ENCODE results near the gene RTN4RL2.
"Not testable (repeated sequence)": the region's sequence is repeated elsewhere in the genome, so short reads cannot be mapped to it uniquely, and the experiment has no call there.

The RTN4RL2 gene

GRCh38 chr11:57434640-57435546 lies 25.4 kb upstream of the RTN4RL2 start:
- DNase-seq, result peak; percentile 81

GRCh38 chr11:57436031-57436430 lies 24.3 kb upstream of the RTN4RL2 start:
- no peak for DNase-seq

GRCh38 chr11:57438345-57439285 lies 21.7 kb upstream of the RTN4RL2 start:
- DNase-seq, result no peak

- no peak for DNase-seq
Observed at GRCh38 chr11:57439786-57440185, 20.5 kb upstream of the RTN4RL2 start.

- DNase-seq, result no peak
Observed at GRCh38 chr11:57440744-57441414, 19.4 kb upstream of the RTN4RL2 start.

- DNase-seq, result no peak
Observed at GRCh38 chr11:57444362-57445121, 15.8 kb upstream of the RTN4RL2 start.

- not testable (repeated sequence) for DNase-seq
Observed at GRCh38 chr11:57445122-57445394, 15.3 kb upstream of the RTN4RL2 start.

- no peak for DNase-seq
Observed at GRCh38 chr11:57446055-57446454, 14.3 kb upstream of the RTN4RL2 start.

- DNase-seq, result no peak
Observed at GRCh38 chr11:57453543-57454177, 6.7 kb upstream of the RTN4RL2 start.

GRCh38 chr11:57456960-57457642 lies 3.2 kb upstream of the RTN4RL2 start:
- DNase-seq, result peak; percentile 68

GRCh38 chr11:57457643-57458023 lies 2.7 kb upstream of the RTN4RL2 start:
- DNase-seq, result no peak

GRCh38 chr11:57458060-57458409 lies 2.3 kb upstream of the RTN4RL2 start:
- no peak for DNase-seq

GRCh38 chr11:57458410-57459163 lies 1.7 kb upstream of the RTN4RL2 start:
- DNase-seq, result peak; percentile 35

- no peak for DNase-seq
Observed at GRCh38 chr11:57459164-57460021, 935 bp upstream of the RTN4RL2 start.

GRCh38 chr11:57460758-57461749 lies 726 bp downstream of the RTN4RL2 start:
- no peak for DNase-seq

GRCh38 chr11:57461841-57462489 lies 1.6 kb downstream of the RTN4RL2 start:
- DNase-seq, result no peak

GRCh38 chr11:57462597-57462996 lies 2.3 kb downstream of the RTN4RL2 start:
- no peak for DNase-seq

Measured in fibroblast of skin of scalp (primary cell).